ENCODE measurements around the gene HCN3. TPM values are rescaled to one million over a fixed set of nuclear protein-coding genes. Genes with fewer than 3 reads are reported as not detected.
A peak's percentile ranks its signal among the peaks of the same experiment; 100 is the strongest.

Gene HCN3
- total and polyA plus RNA-seq, 2 of the 8 experiments (the other 6 are each of a cell fraction or from before 2014, with no cell fraction given), result 6.4 to 7.3 TPM

DNA sequence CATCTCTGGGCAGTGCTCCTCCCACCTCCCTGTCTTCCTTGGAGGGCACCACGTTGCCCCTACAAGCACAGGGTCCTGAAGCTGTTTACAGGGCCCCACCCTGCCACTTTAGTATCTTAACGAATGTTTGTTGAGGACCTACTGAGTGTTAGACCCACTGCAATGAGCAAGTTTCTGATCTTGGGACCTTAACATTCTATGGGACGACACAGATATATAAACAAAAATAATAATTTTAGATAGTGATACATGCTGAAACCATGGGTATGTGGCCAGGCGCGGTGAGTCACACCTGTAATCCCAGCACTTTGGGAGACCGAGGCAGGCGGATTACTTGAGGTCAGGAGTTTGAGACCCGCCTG lies 32.1 kb upstream of the HCN3 start:
- 55% methylated on average over 8 of the region's 8 CpGs; no CpG with 5 or more reads in 1 of the 2 experiments for WGBS, 2 experiments (ENCODE audit: extremely low coverage in 1 of 2, insufficient coverage in 1 of 2, insufficient read length in 1 of 2, insufficient replicate concordance in 2 of 2, low coverage in 1 of 2, low lambda C conversion rate in 2 of 2, missing lambda C conversion rate in 1 of 2)
- Histone ChIP-seq H2BK120ac (replicated peaks; ENCODE audit: low read depth, low read length) (no peak overlapping the region), H3K79me1 (ENCODE audit: low read depth, low read length) (no peaks in the 10 kb centered on the region), H2AFZ (ENCODE audit: low read length) (no peak overlapping the region), H4K8ac (ENCODE audit: extremely low read depth, insufficient read depth, low read length) (no peak overlapping the region), H2BK5ac (ENCODE audit: low read depth, low read length) (peak overlapping the region; percentile 88), H2AK5ac (ENCODE audit: low read depth, low read length) (no peak overlapping the region), H3K36me3 (ENCODE audit: control insufficient read depth in 2 of 4, insufficient read depth in 4 of 4, low read length in 3 of 4) (peaks cover 0 to 9% (median 2%) of the 10 kb centered on the region in 4 experiments; a peak in 2 of 8 replicates), H3K9me3 (ENCODE audit: insufficient read depth in 2 of 2, low read depth in 1 of 2, low read length in 1 of 2) (no peaks in the 10 kb centered on the region), H3K9ac (replicated peaks in 1 of 4; ENCODE audit: extremely low read depth in 1 of 4, low read depth in 3 of 4, low read length in 3 of 4) (peak overlapping the region; percentile 73 to 80 (median 76); a peak in 6 of 7 replicates), H3K27me3 (replicated peaks in 1 of 4; ENCODE audit: control insufficient read depth in 3 of 4, extremely low read depth in 1 of 4, insufficient read depth in 3 of 4, low read length in 3 of 4) (peaks cover 0 to 14% (median 4%) of the 10 kb centered on the region in 4 experiments; a peak in 2 of 7 replicates), H3K23me2 (ENCODE audit: low read depth, low read length) (peaks cover 5% of the 10 kb centered on the region; the same call in 1 of the 2 replicates), H3K23ac (ENCODE audit: insufficient read length) (no peak overlapping the region), H3K56ac (replicated peaks; ENCODE audit: insufficient read length, low read depth, low read length) (no peak overlapping the region), H3K14ac (ENCODE audit: insufficient read length) (no peak overlapping the region), H3K27ac (ENCODE audit: low read depth, low read length) (peak overlapping the region; percentile 79), H4K5ac (ENCODE audit: insufficient read length, low read depth, low read length) (peak overlapping the region; percentile 38), H2BK15ac (ENCODE audit: low read length) (0 out of 2 replicates have a peak overlapping the region, but pooled peaks have one; percentile 9), H3K4me3 (ENCODE audit: extremely low read depth in 1 of 4, insufficient read depth in 2 of 4, low read depth in 3 of 4, low read length in 4 of 4) (peak overlapping the region; percentile 46 to 57 (median 53)), H3K4ac (replicated peaks; ENCODE audit: insufficient read length, low read depth, low read length) (no peak overlapping the region), H3K4me1 (replicated peaks in 1 of 4; ENCODE audit: control insufficient read depth in 3 of 4, insufficient read depth in 4 of 4, low read length in 3 of 4) (peaks cover 0 to 4% (median 1%) of the 10 kb centered on the region in 4 experiments; a peak in 2 of 7 replicates), H2BK12ac (ENCODE audit: low read depth, low read length) (no peak overlapping the region; the same call in 1 of the 2 replicates), H2BK20ac (ENCODE audit: low read length) (peak overlapping the region; percentile 61; the same call in 1 of the 2 replicates), H3K4me2 (ENCODE audit: insufficient read depth in 1 of 2, low read depth in 2 of 2, low read length in 2 of 2) (peak overlapping the region; percentile 59 to 73), H4K91ac (replicated peaks; ENCODE audit: insufficient read length, low read length) (peak overlapping the region; percentile 29), H3K18ac (ENCODE audit: extremely low read depth, low read length) (peak overlapping the region; percentile 100), H4K20me1 (replicated peaks in 1 of 2; ENCODE audit: control insufficient read depth in 1 of 2, insufficient read depth in 2 of 2, low read length in 2 of 2) (peaks cover 0 to 5% of the 10 kb centered on the region in 2 experiments), H3K79me2 (ENCODE audit: control insufficient read depth in 1 of 2, insufficient read depth in 2 of 2, low read length in 2 of 2) (no peaks in the 10 kb centered on the region)
- TF ChIP-seq SP2 (IDR thresholded peaks at IDR 0.05; ENCODE audit: low read length) (no peak), RFX5 (IDR thresholded peaks at IDR 0.05; ENCODE audit: borderline replicate concordance, low read depth, low read length) (no peak), NRF1 (IDR thresholded peaks at IDR 0.05; ENCODE audit: low read depth, low read length) (no peak), EP300 (IDR thresholded peaks at IDR 0.05; ENCODE audit: borderline replicate concordance in 1 of 2, low read depth in 2 of 2, low read length in 2 of 2) (no peak), EGR1 (IDR thresholded peaks at IDR 0.05; ENCODE audit: borderline replicate concordance, low read depth, low read length) (no peak), TAF1 (IDR thresholded peaks at IDR 0.05; ENCODE audit: low read depth, low read length) (no peak)
- TF ChIP-seq, protein P1, sequence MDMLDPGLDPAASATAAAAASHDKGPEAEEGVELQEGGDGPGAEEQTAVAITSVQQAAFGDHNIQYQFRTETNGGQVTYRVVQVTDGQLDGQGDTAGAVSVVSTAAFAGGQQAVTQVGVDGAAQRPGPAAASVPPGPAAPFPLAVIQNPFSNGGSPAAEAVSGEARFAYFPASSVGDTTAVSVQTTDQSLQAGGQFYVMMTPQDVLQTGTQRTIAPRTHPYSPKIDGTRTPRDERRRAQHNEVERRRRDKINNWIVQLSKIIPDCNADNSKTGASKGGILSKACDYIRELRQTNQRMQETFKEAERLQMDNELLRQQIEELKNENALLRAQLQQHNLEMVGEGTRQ (IDR thresholded peaks at IDR 0.05; ENCODE audit: low read length), result no peak
- ChIA-PET CTCF (ENCODE audit: partially characterized antibody) (interaction anchor here (0.9 to 15.2 kb wide), 5 partner anchors 34 to 87 kb away, joined by 3 to 227 read pairs (median 11); partner anchors contain the start of genes FDPS, MTX1, RUSC1 and THBS3), POLR2A (ENCODE audit: partially characterized antibody) (interaction anchor here (0.8 to 4.1 kb wide), 12 partner anchors 11 to 73 kb away, joined by 3 to 20 read pairs (median 5); partner anchors contain the start of genes CLK2, KRTCAP2, MTX1 and SCAMP3)
- DNase-seq (ENCODE audit: low read depth in 1 of 2, low spot score in 2 of 2), result no peak
- no peak for FAIRE-seq

All from H1 (cell line).